Activated naive CD4-positive, alpha-beta T cell treated with anti-CD3 and anti-CD28 coated beads, Interleukin-2, amount 50 U/mL, for 24 hours (primary cell): ENCODE measurements around the gene B4GALT4.
"Not testable (repeated sequence)": the region's sequence is repeated elsewhere in the genome, so short reads cannot be mapped to it uniquely, and the experiment has no call there.

Source experiments
- H3K27ac Mint-ChIP-seq: one replicate; pipeline ENCODE4 v1.8.0; 2021; ENCODE audit warnings: mild to moderate bottlenecking, mixed read lengths
- H3K27me3 Mint-ChIP-seq: one replicate; pipeline ENCODE4 v1.8.0; 2021; ENCODE audit warnings: mixed read lengths
- H3K36me3 Mint-ChIP-seq: one replicate; pipeline ENCODE4 v1.8.0; 2021; ENCODE audit warnings: mixed read lengths
- H3K4me1 Mint-ChIP-seq: one replicate; pipeline ENCODE4 v1.8.0; 2021; ENCODE audit warnings: mixed read lengths
- H3K4me3 Mint-ChIP-seq: one replicate; pipeline ENCODE4 v1.8.0; 2021; ENCODE audit warnings: mild to moderate bottlenecking, mixed read lengths
- H3K9me3 Mint-ChIP-seq: one replicate; pipeline ENCODE4 v1.8.0; 2021; ENCODE audit warnings: mixed read lengths

The B4GALT4 gene

DNA sequence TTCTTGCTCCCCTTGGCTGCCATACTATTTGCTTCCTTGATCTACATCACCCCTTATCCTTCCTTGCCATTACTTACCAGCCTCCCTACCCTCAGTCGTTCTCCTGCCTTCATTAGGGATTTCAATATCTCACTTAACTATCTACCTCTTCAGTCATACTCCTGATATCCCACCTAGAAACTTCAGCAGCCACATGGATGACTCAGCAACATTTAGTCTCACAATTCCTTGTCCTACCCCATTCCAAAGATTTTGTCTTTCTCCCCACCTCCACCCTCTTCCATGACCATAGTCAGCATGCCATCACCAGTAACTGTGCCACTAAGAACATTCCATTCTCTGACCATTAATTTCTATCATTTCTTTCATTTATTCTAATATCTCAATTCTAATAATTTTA lies 48.9 kb downstream of the B4GALT4 start:
- Mint-ChIP-seq H3K27ac (no peak overlapping the region), H3K4me3 (no peak overlapping the region), H3K4me1 (no peaks in the 10 kb centered on the region), H3K36me3 (no peaks in the 10 kb centered on the region), H3K27me3 (no peaks in the 10 kb centered on the region), H3K9me3 (no peaks in the 10 kb centered on the region)

- Mint-ChIP-seq H3K4me3 (no peak overlapping the region), H3K4me1 (no peaks in the 10 kb centered on the region), H3K27me3 (no peaks in the 10 kb centered on the region), H3K36me3 (no peaks in the 10 kb centered on the region), H3K9me3 (no peaks in the 10 kb centered on the region), H3K27ac (no peak overlapping the region)
These were observed 53.4 kb downstream of the B4GALT4 start for GRCh38 chr3:119187266-119187665.

DNA sequence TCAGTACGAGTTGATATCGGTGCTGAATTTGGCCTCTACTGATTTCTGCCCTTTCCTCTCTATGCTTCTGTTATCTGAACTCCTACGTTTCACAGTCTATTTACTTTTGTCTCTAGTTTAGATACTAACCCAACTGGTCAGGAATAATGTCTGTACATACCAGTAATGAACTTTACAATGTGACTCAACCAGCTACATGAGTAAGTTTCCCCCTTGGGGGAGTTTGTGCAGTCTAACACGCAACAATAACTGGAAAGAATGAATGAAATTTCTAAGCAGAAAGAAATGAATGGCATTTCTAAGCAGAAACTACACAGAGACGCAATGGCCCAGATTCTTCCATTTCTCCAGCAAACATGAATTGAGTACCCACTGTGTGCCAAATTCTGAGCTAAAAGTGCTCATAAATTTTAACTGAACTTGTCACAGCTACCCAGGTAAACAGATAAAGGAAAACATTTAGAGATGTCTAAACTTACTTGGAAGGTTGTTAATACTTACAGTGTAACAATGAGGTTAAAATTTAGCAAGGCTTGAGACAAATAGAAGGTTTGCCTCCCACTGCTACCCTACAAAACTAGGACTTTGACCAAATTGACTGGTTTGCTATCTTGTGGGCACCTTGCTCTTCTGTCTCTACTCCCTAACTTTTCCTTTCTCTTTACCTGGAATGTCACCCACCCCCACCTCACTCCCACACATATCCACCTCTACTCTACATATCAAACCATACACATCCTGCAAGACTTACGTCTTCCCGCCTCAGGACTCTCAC lies 55.7 kb downstream of the B4GALT4 start:
- Mint-ChIP-seq H3K36me3 (no peaks in the 10 kb centered on the region), H3K9me3 (no peaks in the 10 kb centered on the region)

DNA sequence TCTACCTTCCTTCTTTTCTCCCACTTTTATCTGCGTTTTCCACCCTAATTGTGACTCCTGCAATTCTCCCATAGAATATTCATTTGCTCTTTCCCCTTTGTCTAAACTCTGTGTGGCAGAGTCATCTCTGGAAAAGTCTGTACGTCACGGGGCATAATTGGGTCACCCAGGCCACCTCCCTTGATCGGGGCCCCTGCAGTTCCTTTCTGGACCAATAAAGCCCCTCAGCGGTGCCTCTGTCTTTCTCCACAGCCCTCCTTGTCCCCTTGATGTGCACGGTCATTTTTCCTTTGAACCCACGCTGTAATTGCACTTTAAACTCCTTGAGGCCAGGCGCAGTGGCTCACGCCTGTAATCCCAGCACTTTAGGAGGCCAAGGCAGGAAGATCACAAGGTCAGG lies 56.6 kb downstream of the B4GALT4 start:
- Mint-ChIP-seq H3K27ac (no peak overlapping the region), H3K36me3 (no peaks in the 10 kb centered on the region), H3K4me1 (no peaks in the 10 kb centered on the region), H3K4me3 (no peak overlapping the region), H3K9me3 (no peaks in the 10 kb centered on the region), H3K27me3 (no peaks in the 10 kb centered on the region)

More for the DNA sequence above, 55.7 kb downstream of the B4GALT4 start:
- H3K27me3 Mint-ChIP-seq: no peaks in the 10 kb centered on the region
- H3K4me1 Mint-ChIP-seq: no peaks in the 10 kb centered on the region
- H3K4me3 Mint-ChIP-seq: no peak overlapping the region
- no peak overlapping the region for H3K27ac Mint-ChIP-seq

GRCh38 chr3:119181765-119182164 lies 58.9 kb downstream of the B4GALT4 start:
- H3K27me3 Mint-ChIP-seq: no peaks in the 10 kb centered on the region
- H3K9me3 Mint-ChIP-seq: no peaks in the 10 kb centered on the region
- peaks cover 2% of the 10 kb centered on the region for H3K36me3 Mint-ChIP-seq
- H3K4me3 Mint-ChIP-seq: no peak overlapping the region
- H3K4me1 Mint-ChIP-seq: no peaks in the 10 kb centered on the region
- no peak overlapping the region for H3K27ac Mint-ChIP-seq

DNA sequence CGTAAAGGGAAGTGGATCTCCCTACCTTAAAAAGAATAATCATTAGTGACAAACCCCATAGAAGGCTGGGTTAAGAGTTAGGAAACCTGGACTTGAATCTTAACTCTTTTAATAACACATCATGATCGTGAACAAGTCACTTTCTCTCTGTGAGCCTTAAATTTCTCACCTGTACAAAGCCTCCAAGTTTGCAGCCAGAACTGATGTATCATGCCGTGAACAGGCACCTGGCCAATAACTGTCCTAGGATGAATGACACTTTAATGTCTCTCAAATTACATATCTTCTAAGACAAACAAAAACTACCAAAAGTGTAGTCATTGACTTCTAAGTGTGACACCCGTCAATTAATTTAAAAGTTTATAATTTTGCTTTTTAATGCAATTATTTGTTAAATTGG lies 63.4 kb downstream of the B4GALT4 start:
- Mint-ChIP-seq H3K27ac (no peak overlapping the region), H3K9me3 (no peaks in the 10 kb centered on the region), H3K4me1 (no peaks in the 10 kb centered on the region), H3K36me3 (peaks cover 2% of the 10 kb centered on the region), H3K27me3 (no peaks in the 10 kb centered on the region), H3K4me3 (no peak overlapping the region)

GRCh38 chr3:119176778-119177177 lies 63.9 kb downstream of the B4GALT4 start:
- H3K4me1 Mint-ChIP-seq: no peaks in the 10 kb centered on the region
- H3K9me3 Mint-ChIP-seq: no peaks in the 10 kb centered on the region
- H3K4me3 Mint-ChIP-seq: no peak overlapping the region
- H3K27ac Mint-ChIP-seq: no peak overlapping the region
- no peaks in the 10 kb centered on the region for H3K27me3 Mint-ChIP-seq
- H3K36me3 Mint-ChIP-seq: peaks cover 2% of the 10 kb centered on the region

DNA sequence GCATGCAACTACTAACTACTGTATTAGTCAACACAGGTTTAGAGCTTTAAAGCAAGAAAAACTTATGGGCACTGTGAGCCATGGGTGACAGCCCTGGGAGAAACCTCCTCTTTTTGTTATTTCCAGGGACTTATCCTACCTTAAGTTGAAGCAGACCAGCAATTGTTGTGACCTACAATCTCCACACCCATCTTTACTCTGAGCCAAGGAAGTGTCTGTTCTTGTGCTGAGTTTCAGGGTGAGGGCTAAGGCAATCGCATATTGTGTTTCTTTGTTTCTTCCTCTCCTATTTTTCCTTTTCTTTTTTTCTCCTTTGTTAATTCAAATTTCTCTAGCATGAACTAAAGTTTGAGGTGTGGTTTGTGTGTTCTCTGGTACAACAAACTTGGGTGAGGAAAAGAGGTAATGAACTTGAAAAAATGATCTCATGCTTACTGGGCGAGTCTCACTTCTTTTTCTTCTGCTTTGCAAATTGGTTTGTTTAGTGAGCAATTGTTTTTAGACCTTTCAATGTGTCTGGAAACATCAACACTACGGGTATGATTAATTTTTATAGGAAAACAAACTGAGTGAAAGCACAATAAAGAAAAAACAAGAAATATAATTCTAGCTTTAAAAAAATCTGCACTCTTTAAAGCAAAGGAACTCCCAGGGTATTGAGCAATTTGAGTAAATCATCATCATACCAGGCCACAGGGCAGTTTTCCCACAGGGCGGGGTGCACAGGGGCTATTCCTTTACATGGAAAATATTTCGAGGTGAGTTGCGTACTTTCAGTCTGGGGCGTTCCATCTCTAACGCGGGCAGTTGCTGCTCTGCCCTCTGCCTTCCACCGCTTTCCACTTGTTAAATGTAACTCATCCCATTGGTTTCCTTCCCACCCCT lies 64.6 kb downstream of the B4GALT4 start:
- H3K36me3 Mint-ChIP-seq: peaks cover 2% of the 10 kb centered on the region
- H3K27ac Mint-ChIP-seq: no peak overlapping the region
- no peaks in the 10 kb centered on the region for H3K9me3 Mint-ChIP-seq
- no peaks in the 10 kb centered on the region for H3K27me3 Mint-ChIP-seq
- H3K4me1 Mint-ChIP-seq: no peaks in the 10 kb centered on the region
- H3K4me3 Mint-ChIP-seq: no peak overlapping the region

- Mint-ChIP-seq H3K36me3 (peaks cover 2% of the 10 kb centered on the region), H3K27ac (no peak within 1 kb of the TSS), H3K27me3 (no peaks in the 10 kb centered on the region), H3K4me1 (no peaks in the 10 kb centered on the region), H3K4me3 (no peak within 1 kb of the TSS), H3K9me3 (no peaks in the 10 kb centered on the region)
These were observed 67.4 kb downstream of the B4GALT4 start, which contains the start of gene UPK1B for GRCh38 chr3:119173325-119173724. Gene UPK1B, plus strand, starts transcription at chr3:119173598. Its CDS starts 13,144 bp downstream, at chr3:119186742.

- H3K4me1 Mint-ChIP-seq: no peaks in the 10 kb centered on the region
These were observed 69.9 kb downstream of the B4GALT4 start for GRCh38 chr3:119170821-119171220.

DNA sequence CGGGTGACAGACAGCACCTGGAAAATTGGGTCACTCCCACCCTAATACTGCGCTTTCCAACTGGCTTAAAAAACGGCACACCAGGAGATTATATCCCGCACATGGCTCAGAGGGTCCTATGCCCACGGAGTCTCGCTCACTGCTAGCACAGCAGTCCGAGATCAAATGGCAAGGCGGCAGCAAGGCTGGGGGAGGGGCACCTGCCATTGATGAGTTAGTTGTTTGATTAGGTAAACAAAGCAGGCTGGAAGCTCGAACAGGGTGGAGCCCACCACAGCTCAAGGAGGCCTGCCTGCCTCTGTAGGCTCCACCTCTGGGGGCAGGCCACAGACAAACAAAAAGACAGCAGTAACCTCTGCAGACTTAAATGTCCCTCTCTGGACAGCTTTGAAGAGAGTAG lies 75.9 kb downstream of the B4GALT4 start:
- H3K4me3 Mint-ChIP-seq, H3K27ac Mint-ChIP-seq, H3K36me3 Mint-ChIP-seq, H3K4me1 Mint-ChIP-seq, H3K27me3 Mint-ChIP-seq, H3K9me3 Mint-ChIP-seq: not testable (repeated sequence)

More at GRCh38 chr3:119170821-119171220, 69.9 kb downstream of the B4GALT4 start:
- no peaks in the 10 kb centered on the region for H3K27me3 Mint-ChIP-seq
- no peaks in the 10 kb centered on the region for H3K36me3 Mint-ChIP-seq
- no peak overlapping the region for H3K27ac Mint-ChIP-seq
- no peaks in the 10 kb centered on the region for H3K9me3 Mint-ChIP-seq
- no peak overlapping the region for H3K4me3 Mint-ChIP-seq
